Activated T-cell treated with anti-CD3 and anti-CD28 coated beads, Interleukin-2, amount 50 U/mL, for 24 hours (primary cell): ENCODE results near the gene EML5.

Experiments
- DNase-seq: peaks from one replicate; pipeline ENCODE4 v3.0.0-alpha.2; 2020
- H3K27ac Mint-ChIP-seq: 2 replicates; pipeline ENCODE4 v1.8.0; 2020; ENCODE audit warnings: mild to moderate bottlenecking, mixed read lengths
- H3K27me3 Mint-ChIP-seq: 2 replicates; pipeline ENCODE4 v1.8.0; 2020; ENCODE audit warnings: mixed read lengths
- H3K36me3 Mint-ChIP-seq: 2 replicates; pipeline ENCODE4 v1.8.0; 2020; ENCODE audit warnings: low read depth, mixed read lengths
- H3K4me1 Mint-ChIP-seq: 2 replicates; pipeline ENCODE4 v1.8.0; 2020; ENCODE audit warnings: low read depth, mixed read lengths
- H3K4me3 Mint-ChIP-seq: 2 replicates; pipeline ENCODE4 v1.8.0; 2020; ENCODE audit warnings: mild to moderate bottlenecking, moderate library complexity, mixed read lengths
- H3K9me3 Mint-ChIP-seq: 2 replicates; pipeline ENCODE4 v1.8.0; 2020; ENCODE audit warnings: mixed read lengths

The EML5 gene

DNA sequence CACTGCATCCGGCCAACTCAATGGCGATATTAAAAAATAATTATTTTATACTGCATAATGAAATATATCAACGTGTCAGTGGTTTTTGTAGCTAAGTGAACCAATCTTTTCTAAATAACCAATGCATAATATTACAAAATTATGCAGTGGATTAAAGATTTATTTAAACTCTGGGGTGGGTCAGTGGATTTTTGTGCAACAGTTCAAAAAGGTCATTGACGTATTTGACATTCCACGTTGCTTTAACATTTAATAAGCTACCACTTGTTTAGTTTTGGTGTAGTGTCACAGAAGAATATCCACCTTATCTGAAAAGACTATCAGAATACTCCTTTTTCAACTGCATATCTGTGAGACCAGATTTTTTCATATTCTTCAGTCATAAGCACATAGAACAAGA, 227.3 kb downstream of the EML5 start:
- DNase-seq = no peak
- Mint-ChIP-seq H3K4me3 (no peak overlapping the region), H3K27ac (no peak overlapping the region), H3K36me3 (peaks cover 58% of the 10 kb centered on the region), H3K4me1 (peaks cover 31% of the 10 kb centered on the region), H3K27me3 (peaks cover 10% of the 10 kb centered on the region), H3K9me3 (no peaks in the 10 kb centered on the region)

DNA sequence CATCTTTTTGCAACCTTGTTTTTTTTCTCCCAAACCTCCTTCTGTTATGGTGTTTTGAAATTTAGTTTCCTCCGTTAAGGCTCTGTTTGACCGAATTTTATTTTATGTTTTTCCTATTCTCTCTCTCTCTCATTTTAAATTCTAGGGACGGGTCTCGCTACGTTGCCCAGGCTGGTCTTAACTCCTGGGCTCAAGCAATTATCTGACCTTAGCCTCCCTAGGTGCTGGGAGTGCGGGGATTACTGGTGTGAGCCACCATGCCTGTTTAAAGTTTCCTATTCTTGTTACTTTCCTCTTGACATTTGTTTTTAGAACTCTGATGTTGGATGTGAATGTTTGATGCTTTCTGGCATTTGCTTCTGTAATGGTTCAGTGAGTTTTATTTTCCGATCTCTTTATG, 228.9 kb downstream of the EML5 start:
- H3K9me3 Mint-ChIP-seq = no peaks in the 10 kb centered on the region
- H3K4me3 Mint-ChIP-seq = peak overlapping the region; percentile 94

DNA sequence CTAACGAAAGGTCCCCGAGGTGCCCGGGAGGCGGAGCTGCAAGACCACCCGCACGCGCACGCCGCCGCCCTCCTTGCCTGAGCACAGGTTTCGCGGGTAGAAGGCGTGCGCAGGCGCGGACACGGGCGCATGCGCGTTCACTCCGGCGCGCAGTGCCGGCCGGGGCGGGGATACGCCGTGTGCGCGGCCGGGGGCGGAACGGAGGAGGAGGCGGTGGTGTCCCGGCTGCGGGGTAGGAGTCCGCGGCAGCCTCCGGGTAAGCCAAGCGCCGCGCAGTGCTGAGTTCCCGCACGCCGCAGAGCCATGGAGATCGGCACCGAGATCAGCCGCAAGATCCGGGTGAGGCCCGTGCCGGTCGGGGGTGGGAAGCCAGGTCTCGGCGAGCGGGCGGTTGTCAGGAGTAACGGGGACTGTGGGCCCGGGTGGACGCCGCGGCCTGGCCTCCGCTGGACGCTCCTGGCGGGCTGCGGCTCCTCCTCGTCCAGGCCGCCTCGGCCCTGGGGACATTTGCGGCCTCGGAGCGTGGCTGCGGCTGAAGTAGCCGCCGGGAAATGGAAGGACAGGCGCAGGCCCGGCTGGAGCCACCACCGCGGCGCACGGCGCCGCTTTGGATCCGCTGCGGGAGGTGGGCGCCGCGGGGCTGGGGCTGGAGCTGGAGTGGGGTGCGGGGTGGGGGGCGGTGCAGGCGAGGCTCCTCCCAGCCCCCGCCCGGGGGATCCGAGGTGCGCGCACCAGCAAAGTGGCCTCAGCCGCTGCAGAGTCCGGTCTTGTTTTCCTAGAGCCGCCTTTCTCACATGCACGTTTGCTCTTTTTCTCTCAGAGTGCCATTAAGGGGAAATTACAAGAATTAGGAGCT, 229.7 kb downstream of the EML5 start, which contains the start of gene ZC3H14:
Gene ZC3H14 (plus strand): TSS at position 207 of the 856 bp plus-strand sequence. CDS start 97 bp downstream, at position 304.
- peak within 1 kb of the TSS; percentile 94 for H3K4me3 Mint-ChIP-seq
- peak within 1 kb of the TSS; percentile 95 for H3K27ac Mint-ChIP-seq
- peaks cover 34% of the 10 kb centered on the region for H3K36me3 Mint-ChIP-seq
- peaks cover 35% of the 10 kb centered on the region for H3K4me1 Mint-ChIP-seq
- H3K9me3 Mint-ChIP-seq = no peaks in the 10 kb centered on the region
- peaks cover 14% of the 10 kb centered on the region for H3K27me3 Mint-ChIP-seq
- DNase-seq = peak; percentile 93

More for the DNA sequence above, 228.9 kb downstream of the EML5 start:
- Mint-ChIP-seq H3K27me3 (peaks cover 12% of the 10 kb centered on the region), H3K27ac (peak overlapping the region; percentile 82), H3K4me1 (peaks cover 35% of the 10 kb centered on the region), H3K36me3 (peaks cover 42% of the 10 kb centered on the region)
- no peak for DNase-seq

DNA sequence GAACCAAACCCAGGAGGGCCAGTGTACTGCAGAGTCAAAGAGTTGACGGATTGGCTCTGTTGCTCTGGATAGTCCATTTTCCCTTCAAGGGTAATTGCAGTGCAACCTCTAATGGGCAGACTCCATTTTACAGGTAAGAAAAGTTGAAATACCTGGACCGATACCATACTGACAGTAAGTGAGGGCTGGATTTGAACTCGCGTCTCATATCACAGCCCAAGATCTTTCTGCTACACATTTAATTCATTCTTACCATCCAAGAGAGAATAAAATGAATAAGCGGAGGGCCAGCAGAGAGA, 230.3 kb downstream of the EML5 start:
- H3K36me3 Mint-ChIP-seq = peaks cover 28% of the 10 kb centered on the region
- DNase-seq = no peak
- peak overlapping the region; percentile 95 for H3K27ac Mint-ChIP-seq
- peaks cover 14% of the 10 kb centered on the region for H3K27me3 Mint-ChIP-seq
- H3K4me3 Mint-ChIP-seq = peak overlapping the region; percentile 94
- H3K4me1 Mint-ChIP-seq = peaks cover 38% of the 10 kb centered on the region
- no peaks in the 10 kb centered on the region for H3K9me3 Mint-ChIP-seq
